Stimulated activated CD4-positive, alpha-beta T cell treated with anti-CD3 and anti-CD28 coated beads, Interleukin-12 subunit alpha, Interleukin-12 subunit beta, amount 100 ng/mL, for 24 hours (primary cell): ENCODE measurements around the gene DGCR2.
"Not testable (repeated sequence)": the region's sequence is repeated elsewhere in the genome, so short reads cannot be mapped to it uniquely, and the experiment has no call there.

Experiments
- DNase-seq, 2 experiments: peaks; one replicate each; pipeline ENCODE4 v3.0.0-alpha.2; 2020; ENCODE audit warnings: low read depth in 2 of 2

Gene DGCR2, protein sequence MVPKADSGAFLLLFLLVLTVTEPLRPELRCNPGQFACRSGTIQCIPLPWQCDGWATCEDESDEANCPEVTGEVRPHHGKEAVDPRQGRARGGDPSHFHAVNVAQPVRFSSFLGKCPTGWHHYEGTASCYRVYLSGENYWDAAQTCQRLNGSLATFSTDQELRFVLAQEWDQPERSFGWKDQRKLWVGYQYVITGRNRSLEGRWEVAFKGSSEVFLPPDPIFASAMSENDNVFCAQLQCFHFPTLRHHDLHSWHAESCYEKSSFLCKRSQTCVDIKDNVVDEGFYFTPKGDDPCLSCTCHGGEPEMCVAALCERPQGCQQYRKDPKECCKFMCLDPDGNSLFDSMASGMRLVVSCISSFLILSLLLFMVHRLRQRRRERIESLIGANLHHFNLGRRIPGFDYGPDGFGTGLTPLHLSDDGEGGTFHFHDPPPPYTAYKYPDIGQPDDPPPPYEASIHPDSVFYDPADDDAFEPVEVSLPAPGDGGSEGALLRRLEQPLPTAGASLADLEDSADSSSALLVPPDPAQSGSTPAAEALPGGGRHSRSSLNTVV

GRCh38 chr22:19122143-19122751 lies at the start of gene DGCR2:
Gene DGCR2, minus strand, starts transcription at chr22:19122412. Its CDS starts 206 bp downstream, at chr22:19122206.
- DNase-seq, result peak; percentile 94

GRCh38 chr22:19169947-19170318 lies 47.7 kb upstream of the DGCR2 start:
- DNase-seq, result no peak

- no peak for DNase-seq
These were observed 47.1 kb upstream of the DGCR2 start for GRCh38 chr22:19169002-19169946.

DNA sequence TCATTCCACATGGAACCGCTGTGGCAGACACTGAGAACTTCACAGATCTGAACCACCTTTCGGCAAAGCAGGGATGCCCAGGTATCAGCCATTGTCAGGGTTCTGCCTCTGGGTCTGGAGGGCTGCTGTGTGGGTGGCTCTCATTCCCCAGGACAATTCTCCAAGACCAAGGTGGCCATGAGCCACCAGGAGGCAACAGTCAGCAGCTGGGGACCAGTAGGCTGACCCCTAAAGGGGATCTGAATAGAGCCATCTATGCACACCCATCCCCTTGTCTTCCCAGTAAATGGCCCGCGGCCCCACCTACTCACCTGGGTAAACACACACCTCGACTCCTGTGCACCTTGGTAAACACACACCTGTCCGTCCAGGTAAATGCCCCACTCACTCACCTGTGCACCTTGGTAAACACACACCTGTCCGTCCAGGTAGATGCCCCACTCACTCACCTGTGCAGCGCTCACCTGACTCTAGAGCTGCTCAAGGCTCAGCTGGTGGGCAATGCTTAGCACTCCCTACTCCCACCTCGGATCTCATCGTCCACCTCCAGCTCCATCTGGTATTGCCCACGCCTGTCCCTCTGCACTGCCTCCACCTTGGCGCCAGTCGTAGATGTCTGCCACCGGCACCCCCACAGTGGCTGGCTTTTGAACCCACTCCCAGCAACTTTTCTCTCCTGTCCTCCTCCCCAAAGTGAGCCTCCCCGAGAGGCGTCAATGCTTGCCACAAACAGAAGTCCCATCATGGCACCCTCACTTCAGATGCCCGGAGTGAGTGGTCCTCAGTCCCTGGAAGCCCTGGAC lies 46.1 kb upstream of the DGCR2 start:
- no peak for DNase-seq

DNA sequence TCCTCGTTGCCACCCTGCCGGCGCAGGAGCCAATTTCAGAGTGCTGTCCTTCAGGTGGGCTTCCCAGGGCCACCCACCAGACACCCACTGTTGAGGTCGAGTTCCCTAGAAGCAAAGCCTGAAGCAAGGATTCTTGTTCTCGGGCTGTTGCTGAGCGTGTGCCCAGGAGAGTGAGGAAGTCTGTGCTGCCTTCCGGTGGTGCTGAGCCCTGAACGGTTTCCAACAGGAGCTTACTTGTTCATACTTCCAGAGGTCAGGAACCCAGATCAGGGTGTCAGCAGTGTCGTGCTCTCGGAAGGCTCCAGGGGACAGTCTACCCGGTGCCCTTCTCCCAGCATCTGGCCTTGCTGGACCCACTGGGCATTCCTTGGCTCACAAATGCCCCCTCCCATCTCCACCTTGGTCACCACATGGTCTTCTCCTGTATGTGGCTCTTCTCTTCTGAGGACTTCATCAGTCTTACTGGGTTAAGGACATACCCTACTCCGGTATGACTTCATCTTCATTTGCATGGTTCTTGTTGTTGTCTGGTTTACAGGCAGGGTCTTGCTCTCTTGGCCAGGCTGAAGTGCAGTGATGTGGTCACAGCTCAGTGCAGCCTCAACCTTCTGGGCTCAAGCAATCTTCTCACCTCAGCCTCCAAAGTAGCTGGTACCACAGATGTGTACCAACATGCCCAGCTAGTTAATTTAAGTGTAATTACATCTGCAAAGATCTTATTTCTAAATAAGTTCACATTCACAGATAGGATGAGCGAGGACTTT lies 45.1 kb upstream of the DGCR2 start:
- no peak for DNase-seq

GRCh38 chr22:19166421-19166820 lies 44.2 kb upstream of the DGCR2 start:
- DNase-seq, result no peak

DNA sequence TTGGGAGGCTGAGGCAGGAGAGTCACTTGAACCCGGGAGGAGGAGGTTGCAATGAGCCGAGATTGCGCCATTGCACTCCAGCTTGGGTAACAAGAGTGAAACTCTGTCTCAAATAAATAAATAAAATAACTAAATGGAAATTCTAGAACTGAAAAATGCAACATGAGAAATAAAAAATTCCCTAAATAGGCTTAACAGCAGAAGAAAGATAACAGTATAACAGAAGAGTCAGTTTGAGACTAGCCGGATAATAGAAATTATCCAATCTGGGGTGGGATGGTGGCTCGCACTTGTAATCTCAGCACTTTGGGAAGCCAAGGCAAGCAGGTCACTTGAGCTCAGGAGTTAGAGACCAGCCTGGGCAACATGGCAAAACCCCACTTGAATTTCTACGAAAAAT lies 42.2 kb upstream of the DGCR2 start:
- DNase-seq, result no peak

GRCh38 chr22:19158649-19159048 lies 36.4 kb upstream of the DGCR2 start:
- DNase-seq, result not testable (repeated sequence)

- DNase-seq, result not testable (repeated sequence)
These were observed 33.9 kb upstream of the DGCR2 start for GRCh38 chr22:19156109-19156508.

GRCh38 chr22:19152942-19153883 lies 31.0 kb upstream of the DGCR2 start:
- DNase-seq, result no peak

- no peak for DNase-seq
These were observed 29.3 kb upstream of the DGCR2 start for GRCh38 chr22:19151329-19152191.

GRCh38 chr22:19150482-19151328 lies 28.5 kb upstream of the DGCR2 start:
- DNase-seq, result no peak

GRCh38 chr22:19149991-19150390 lies 27.8 kb upstream of the DGCR2 start, which contains the start of gene GSC2:
Gene GSC2, minus strand, starts transcription at chr22:19150292. Its CDS starts 9 bp downstream, at chr22:19150283.
- no peak for DNase-seq

DNA sequence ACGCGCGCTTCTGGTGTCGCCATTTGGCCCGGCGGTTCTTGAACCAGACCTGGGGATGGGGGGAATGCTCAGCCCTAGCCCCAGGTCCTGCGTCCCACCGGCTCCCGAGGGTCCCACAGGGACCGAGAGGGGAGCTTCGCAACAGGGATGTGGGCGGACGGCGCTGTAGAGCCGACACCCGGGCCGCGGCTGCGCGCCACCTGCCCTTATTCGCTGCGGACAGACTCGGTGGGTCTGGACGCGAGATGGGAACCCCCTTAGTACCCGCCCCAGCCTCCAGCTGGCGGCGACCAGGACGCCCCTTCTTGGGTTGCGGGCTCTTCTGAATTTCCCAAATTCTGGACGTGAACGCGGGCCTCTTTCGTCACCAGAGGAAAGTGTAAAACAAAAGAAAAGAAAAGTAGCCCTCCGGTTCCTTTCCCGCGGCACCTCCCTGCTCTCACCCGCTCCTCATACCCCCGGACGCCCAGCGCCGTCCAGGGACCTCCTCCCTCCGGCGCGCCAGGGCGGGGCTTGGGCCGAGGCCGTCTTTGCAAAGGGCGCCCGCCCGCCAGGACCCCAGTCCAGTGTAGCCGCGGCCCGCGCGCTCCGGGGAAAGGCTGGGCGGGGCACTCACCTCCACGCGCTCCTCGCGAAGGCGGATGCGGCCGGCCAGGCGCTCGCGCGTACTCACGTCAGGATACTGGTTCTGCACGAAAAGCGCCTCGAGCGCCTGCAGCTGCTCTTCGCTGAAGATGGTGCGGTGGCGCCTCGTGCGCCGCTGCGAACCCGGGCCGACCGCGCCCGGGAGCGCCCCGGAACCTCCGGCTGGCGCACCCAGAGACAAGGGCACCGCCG lies 27.1 kb upstream of the DGCR2 start:
- no peak for DNase-seq

DNA sequence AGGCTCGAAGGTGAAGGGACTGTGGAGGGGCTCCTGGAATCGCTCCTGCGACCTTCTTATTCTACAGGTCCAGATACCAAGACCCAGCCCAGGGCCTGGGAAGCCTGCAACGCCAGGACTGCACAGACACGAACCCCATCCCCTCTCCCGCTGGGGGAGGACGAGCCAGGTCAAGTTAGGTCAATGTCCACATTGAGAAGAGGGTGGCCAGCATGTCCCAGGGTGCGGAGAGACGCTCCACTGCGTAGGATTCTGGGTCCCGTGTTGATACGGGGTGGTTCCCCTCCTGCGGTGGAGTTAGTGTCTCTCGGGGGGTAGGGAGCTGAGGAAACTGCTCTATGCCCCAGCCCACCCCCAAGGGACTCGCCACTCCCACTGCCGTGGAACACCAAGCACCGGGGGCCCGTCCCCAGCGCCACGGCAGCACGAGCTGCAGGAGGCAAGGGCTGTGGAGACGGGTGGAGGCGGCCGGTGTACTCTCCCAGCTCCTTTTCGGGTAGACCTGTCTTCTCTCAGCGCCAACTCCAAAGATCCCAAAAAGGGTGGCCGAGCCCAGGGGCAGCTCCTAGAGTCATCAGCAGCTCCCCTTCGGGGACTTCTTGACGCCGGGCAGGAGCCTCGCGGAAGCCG lies 26.3 kb upstream of the DGCR2 start:
- DNase-seq, result no peak
